HG03457 (cell line): ENCODE measurements around the gene SYPL2.
A peak's percentile ranks its signal among the peaks of the same experiment; 100 is the strongest.
"Not testable (repeated sequence)": the region's sequence is repeated elsewhere in the genome, so short reads cannot be mapped to it uniquely, and the experiment has no call there.

Source experiments
- ATAC-seq: cut with Tn5 transposase; IDR thresholded peaks from one replicate; pipeline ENCODE4 v1.9.1; 2021; ENCODE audit warnings: moderate number of reproducible peaks; ENCODE audit not compliant: unreplicated experiment

Gene SYPL2

DNA sequence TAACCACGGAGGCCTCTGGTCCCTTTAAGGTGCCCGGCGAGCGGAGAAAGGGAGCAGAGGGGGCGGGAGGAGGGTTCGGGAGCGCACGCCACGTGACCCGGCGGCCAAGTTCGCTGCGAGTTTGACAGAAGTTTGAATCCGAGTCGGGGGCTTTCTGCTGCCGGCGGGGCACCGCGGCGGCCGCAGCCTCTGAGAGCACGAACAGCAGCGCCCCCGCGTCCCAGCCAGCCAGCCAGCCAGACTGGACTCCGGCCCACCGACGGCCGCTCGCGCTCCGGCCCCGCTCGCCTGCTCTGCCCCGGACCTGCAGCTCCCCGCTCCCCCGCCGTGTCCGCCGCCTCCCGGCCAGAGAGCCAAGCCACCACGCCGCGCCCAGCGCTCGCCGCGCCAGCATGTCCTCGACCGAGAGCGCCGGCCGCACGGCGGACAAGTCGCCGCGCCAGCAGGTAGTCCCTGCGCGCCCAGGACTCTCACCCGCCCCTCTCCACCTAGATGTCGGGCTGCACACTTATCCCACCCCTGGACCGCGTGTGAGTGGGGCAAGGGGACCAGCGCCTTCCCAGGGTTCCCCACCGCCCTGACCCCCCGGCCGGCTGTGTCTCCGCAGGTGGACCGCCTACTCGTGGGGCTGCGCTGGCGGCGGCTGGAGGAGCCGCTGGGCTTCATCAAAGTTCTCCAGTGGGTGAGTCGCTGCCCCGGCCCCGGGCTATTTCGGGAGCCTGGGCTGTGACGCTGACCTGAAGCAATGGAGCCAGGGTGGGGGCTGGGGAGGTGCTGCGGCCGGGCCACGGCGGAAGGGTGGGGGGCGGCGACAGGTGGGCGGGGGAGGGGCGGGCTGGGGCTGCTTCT lies at the start of gene SYPL2:
Gene SYPL2, plus strand, starts transcription at position 95 of the 849 bp plus-strand sequence. Its CDS starts 298 bp downstream, at position 393.
- ATAC-seq: no peak

DNA sequence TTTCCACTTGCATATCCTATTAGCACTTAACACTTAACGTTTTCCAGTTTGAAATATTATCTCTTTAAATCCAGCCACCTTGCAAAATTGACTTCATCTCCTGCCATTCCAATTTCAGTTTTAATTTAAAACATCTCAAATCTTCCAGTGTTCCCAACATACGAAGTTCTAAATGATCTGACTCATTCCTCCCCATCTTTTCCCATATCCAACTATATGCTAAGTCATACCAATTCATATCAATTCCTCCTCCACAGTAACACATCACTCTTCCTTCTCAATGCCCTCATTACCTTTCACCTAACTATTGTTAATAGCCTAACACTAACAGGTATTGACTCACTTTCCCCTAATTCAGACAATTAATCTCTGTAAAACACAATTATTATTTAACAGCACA lies 42.8 kb upstream of the SYPL2 start:
- no peak for ATAC-seq

DNA sequence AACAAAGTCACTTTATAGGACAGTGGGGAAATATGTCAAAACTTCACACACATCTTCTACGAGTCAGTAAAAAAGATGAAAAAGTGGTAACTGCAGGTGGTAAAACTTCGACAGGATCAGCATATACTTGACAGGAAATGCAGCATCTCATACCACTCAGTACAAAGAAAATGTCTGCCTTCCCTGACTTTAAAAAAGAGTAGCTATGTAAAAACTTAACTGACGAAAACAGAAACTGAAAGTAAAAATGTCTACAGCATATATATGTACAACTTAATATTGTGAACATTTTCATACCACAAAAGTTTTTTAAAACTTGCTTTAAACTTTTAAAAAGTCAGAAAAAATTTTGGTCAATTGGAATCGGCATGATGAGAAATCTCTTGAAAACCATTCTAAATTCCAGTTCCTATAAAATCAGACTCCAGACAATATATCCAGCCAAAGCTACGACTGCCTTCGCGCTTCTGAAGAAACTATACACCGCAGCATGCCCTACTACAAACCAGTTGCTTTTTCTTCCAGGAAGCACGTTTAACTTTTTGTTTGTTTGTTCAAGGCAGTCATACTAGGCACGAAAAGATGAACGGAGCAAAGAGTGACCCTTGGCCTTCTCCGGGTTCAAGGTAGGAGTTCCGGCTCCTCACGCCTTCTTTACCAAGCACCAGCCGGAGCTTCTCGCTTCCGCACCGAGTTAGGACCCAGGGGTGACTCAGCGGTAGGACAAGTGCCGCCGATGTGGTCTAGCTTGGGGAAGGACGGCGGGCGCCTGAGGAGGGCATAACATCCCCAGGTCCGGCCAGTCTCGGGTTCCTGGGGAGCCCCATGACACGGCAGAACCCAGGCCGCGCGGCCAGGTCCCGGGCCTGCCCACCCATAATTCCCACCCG lies 40.7 kb upstream of the SYPL2 start:
- ATAC-seq: peak; percentile 21

DNA sequence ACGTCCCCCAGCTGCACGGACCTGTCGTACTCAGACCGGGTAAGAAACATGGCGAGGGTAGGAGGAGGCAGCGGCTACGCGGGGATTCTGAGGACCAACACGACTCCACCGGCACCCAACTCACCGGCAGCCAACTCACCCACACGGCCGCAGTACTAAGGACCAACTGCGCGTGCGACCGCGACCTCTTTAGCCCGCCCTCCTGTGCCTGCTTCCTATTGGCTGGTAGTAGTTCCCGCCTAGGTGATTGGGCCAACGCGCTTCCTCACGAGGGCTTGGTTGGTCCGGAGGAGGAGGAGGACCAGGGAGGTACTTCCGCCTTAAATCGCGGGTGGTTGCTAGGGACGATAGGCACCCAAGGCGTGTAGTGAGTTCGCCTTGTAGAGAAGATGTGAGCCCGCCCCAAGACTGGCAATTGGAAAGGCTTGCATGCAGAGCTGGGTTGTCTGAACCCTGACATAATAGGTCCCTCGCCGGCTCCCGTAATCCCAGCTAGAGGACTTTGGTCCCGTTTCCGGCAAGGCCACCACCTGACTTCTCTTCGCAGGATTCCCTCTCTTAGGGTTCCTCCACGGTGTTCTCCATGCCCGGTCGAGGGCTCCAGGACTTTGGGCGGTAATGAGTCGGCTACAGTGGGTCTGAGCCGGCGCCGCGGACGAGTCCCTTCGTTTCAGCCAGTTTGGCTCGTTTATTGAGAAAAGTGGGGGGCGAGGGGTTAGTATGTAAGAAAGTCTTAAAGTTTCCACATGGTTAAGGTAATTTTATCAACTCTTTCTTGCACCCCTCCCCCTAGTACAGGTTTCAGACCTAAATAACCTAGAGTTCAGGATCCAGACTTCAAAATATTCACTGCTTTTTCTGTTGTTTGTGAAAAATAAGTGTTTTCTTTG lies 39.8 kb upstream of the SYPL2 start, which contains the start of gene PSMA5:
Gene PSMA5, minus strand, starts transcription at position 168 of the 890 bp plus-strand sequence. Its CDS starts 118 bp downstream, at position 50.
- ATAC-seq: peak; percentile 86

DNA sequence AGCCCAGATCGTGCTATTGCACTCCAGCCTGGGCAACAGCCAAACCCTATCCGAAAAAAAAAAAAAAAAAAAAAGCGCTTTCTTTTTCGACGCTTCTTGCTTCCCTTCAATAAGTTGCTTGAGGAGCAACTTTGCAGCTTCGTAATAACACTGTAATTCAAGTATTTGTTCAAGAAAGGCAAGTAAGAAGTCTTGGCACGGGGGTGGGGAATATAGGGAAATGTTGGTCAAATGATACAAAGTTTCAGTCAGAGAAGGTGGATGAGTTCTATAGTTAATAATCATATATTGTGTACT lies 39.2 kb upstream of the SYPL2 start:
- no peak for ATAC-seq

DNA sequence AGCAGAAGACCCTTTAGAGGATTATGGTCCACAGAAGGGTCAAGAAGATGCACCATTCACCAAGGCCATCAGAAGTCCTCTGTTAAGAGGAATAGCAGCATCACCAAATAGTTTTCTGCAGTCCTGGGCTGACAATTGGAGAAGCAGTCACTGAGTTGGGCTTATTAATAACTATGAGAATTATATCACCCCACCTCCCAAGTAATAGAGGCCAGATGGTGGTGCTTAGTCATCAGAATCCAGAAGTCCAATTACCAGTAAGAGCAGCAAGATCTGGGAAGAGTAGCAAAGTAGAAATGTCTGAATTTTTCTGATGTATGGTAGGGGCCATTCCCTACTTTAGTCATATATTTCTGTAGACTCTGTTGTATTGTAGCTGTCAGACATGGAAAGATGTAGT lies 34.0 kb upstream of the SYPL2 start:
- no peak for ATAC-seq

DNA sequence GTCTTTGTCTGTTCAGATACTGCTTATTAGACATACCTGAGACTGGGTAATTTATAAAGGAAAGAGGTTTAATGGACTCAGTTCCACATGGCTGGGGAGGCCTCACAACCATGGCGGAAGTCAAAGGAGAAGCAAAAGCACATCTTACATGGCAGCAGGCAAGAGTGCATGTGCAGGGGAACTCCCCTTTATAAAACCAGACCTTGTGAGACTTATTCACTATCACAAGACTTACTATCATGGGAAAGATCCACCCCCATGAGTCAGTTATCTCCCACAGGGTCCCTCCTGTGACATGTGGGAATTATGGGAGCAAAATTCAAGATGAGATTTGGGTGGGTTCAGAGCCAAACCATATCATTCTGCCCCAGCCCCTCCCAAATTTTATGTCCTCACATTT lies 33.0 kb upstream of the SYPL2 start:
- no peak for ATAC-seq

DNA sequence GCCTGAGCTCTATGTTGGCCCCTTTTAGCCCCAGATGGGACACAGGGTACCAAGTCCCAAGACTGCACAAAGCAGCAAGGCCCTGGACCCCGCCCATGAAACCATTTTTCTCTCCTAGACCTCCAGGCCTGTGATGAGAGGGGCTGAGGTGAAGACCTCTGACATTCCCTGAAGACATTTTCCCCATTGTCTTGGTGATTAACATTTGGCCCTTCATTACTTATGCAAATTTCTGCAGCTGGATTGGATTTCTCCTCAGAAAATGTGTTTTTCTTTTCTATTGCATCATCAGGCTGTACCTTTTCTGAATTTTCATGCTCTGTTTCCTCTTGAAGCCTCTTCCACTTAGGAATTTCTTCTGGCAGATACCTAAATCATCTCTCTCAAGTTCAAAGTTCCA lies 31.9 kb upstream of the SYPL2 start:
- ATAC-seq: no peak

DNA sequence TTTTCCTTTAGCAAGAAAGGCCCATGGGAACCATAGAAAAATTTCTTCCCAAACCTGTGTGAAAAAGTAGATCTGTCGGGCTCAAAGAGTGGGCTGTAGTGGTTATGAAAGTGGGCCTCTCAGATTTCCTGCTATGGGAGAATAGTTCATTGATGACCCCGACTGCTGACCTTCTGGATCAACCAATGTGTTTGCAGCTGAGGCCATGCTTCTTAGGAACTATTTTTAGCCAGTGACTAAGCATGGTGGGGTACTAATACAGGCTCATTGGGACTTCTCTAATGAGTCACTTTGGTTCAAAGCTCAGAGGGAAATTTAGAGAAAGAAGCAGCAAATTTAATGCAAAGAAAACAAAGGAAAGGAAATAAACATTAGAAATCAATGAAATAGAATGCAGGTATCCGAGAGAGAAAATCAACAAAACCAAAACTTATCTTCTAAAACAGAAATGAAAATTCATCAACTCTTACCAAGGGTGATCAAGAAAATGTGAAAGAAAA lies 27.5 kb upstream of the SYPL2 start:
- no peak for ATAC-seq

DNA sequence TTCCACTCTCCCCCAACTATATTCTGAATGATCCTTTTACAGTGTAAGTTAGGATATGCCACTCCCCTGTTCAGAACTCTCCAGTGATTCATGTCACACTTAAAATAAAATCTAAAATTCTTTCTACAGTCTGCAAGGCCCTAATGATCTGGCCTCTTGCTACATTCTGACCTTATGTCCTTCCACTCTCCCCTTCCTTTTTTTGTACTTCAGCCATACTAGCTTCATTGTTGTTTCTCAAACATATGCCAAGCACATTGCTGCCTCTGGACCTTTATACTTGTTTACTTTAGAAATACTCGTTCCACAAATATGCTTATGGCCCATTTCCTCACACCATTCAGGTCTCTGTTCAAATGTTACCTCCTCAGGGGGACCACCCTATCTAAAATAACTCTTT lies 25.3 kb upstream of the SYPL2 start:
- no peak for ATAC-seq

DNA sequence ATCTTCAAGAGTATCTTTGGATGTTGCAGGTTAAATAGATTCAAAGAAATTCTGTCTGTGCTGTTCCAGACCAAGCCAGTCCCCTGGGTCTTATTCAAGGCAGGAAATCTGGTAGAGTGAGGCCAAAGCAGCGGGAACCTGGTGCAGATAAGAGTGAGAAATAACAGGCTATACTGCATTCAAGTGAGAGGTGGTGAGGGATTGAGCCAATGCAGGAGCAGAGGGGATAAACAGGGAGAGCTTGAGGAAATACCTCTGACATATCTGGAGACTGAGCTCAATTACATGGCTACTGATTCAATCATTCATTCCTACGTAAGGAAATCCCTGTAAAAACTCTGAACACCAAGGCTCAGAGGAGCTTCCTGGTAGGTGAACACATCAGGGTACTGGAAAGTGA lies 22.9 kb upstream of the SYPL2 start:
- no peak for ATAC-seq

DNA sequence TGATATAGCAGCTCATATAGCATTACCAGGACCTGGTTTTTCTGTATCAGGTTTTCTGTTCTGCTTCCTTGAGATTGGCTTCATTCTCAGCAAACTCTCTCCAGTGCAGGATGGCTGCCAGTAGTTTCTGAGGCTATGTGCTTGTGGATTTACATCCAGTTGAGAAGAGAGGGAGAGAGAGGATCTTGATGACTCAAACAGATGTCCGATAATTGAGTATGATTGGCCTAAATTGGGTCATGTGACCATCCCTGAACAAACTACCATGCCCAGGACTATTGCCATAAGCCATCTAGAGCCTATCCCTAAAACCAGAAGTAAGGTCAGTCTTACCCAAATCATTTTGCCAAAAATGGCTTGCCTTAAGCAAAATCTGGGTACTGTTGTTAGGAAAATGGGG lies 22.0 kb upstream of the SYPL2 start:
- no peak for ATAC-seq

DNA sequence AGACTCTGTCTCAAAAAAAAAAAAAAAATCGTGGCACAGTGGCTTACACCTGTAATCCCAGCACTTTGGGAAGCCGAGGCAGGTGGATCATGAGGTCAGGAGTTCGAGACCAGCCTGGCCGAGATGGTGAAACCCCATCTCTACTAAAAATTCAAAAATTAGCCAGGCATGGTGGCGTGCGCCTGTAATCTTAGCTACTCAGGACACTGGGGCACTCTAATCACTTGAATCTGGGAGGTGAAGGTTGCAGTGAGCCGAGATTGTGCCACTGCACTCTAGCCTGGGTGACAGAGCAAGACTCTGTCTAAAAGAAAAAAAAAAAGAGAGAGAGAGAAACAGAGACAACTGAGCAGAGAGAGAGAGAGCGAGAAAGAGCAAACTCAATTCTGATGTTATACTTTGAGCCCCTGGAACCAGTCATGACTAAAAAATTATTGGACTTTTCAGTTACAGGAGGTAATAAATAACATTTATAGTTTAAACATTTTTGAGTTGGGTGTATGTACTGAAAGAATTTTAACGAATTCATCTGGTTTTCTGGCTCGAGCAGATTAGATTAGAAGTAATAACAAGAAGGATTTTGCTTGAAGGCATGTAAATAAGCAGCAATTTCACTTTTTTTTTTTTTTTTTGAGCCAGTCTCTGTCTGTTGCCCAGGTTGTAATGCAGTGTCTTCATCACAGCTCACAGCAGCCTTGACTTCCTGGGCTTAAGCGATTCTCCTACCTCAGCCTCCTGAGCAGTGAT lies 20.2 kb upstream of the SYPL2 start:
- ATAC-seq: not testable (repeated sequence)

DNA sequence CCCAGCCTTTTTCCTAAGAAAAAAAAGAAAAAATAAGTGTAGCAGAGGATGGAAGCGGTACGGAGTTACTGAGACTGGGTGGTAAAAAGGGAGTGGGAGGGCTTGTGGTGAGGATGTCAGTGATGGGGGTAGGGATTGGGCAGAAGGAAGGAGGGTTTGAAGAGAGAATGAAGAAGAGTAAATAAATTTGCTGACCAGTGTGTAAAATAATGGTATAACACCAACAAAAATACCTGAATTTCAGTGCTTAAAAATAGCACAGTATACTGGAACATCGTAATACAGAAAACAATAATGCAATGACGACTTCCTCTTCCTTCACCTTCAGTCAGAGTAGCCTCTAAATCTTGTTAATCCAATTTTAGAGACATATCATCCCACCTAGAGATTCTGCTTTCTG lies 18.8 kb upstream of the SYPL2 start:
- no peak for ATAC-seq

DNA sequence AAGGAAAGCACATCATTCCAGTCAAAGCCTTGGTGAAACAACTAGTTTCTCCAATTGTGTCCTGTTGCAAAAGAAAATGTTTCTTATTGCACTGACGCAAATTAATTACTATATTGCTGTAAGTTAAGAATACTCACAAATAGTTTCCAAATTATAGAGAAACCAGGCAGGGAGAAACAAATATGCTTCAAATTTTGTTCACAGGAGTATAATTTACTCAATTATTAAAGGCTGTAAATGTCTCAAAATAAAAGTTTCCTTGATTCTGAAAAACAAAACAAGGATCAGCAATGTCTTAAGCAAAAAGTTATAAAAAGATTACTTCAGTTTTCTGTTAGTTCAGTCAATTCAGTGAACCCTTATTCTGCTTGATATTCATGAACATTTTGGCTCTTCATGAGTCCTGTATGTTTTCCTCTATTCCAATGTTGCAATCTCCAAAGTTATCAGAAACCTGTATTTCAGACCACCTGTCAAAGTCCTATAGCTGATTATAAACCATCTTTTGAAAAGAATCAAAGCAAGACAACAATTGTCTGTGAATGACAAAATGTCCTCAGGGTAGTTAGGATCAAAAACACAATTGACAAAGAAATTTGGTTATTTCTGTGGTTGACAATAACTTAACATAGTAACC lies 11.7 kb upstream of the SYPL2 start:
- no peak for ATAC-seq

DNA sequence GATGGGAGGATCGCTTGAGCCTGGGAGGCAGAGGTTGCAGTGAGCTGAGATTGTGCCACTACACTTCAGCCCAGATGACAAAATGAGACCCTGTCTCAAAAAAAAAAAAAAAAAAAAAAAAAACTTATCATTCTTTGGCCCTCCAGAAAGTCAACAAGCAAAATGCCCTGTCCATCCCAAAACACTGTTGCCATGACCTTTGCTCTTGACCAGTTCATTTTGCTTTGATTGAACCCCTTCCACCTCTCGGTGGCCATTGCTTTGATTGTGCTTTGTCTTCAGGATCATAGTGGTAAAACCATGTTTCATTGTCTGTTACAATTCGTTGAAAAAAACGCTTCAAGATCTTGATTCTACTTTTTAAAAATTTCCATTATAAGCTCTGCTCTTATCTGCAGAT lies 8.5 kb upstream of the SYPL2 start:
- no peak for ATAC-seq

DNA sequence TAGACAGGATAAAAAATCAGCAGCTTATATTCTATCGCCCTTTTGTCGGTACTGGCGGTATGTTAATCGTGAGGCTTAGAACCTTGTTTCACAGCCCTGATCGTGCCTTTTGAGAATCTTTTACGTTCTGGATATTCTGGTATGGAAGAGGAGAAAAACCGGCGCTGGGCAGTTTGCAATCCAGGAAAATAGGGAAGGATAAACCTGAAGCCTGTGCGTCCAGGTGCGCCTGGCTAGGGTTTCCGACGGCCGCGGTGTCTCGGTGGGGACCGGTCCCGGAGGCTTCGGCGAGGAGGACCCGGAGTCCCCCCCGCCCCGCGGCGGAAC lies 258 bp upstream of the SYPL2 start:
- no peak for ATAC-seq

DNA sequence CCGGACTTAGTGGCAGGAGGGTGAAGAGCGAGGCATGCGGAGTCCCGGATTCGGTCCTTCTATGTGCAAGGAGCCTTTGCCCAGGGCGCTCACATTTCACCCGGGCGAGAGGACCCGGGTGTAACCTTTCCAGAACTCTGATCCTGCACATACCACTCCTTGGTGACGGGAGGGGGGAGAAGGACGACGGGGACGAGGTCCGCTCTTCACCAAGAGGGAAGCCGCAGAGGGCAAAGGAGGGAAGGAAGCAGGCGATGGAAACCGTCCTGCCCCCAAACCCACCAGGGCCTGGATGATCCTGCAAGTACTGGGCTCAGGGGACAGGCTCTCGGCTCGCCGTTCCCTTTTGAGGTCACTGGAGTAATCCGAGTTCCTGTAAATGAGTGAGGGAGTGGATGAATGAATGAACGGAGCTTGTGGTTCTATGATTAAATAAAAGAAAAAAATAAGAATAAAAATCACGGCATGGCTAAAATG lies 993 bp downstream of the SYPL2 start:
- no peak for ATAC-seq

DNA sequence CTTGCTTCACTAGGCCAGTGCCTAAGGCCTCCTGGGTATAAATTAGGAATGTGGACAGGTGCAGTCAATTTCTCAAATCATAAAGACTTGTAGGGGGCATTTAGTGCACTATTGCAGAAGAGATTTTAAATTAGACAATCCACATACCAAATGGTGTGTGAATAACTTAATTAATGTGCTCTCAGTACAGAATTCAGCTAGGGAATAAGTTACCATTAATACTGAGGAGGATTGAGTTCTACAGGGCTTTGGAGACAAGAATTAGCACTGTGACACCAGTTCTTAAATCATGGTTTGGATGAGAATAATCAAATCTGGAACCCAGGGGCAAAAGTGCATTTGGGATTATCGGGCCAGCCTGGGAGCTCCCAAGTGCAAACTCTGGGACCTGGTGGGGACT lies 1.7 kb downstream of the SYPL2 start:
- ATAC-seq: no peak

DNA sequence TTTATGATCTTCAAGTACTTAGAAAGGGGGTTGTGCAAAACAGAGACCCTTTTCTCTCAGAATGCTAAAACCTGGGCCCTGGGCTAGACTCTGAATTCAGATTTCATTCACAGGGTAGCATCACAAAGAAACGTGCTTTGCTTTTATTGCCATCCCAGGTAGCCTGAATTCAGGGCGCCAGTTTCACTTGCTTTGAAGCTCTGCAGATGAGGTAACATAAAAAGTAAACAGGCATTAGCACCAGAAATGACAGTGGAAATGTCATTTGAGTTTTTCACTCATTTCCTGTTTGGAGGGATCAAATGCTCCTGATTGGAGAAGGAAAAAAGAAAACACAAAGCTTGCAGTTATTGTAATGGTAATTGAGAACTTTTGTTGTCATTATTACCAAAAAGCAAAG lies 2.6 kb downstream of the SYPL2 start:
- ATAC-seq: no peak
